HL-60 (cell line): ENCODE data around the gene EIF6.

ENCODE experiments used
- GABPA ChIP-seq: IDR thresholded peaks from 2 replicates; pipeline ENCODE4 v1.6.1; 2012; ENCODE audit warnings: low read depth
- TF ChIP-seq, protein P1 (sequence below): IDR thresholded peaks from one replicate; pipeline ENCODE4 v1.5.1; 2011; ENCODE audit warnings: low read length, control low read depth, inconsistent platforms; ENCODE audit not compliant: insufficient read depth
- TF ChIP-seq, protein P2 (sequence below): IDR thresholded peaks from 2 replicates; pipeline ENCODE4 v1.6.1; 2012; ENCODE audit warnings: low read depth; ENCODE audit not compliant: insufficient replicate concordance

DNA sequence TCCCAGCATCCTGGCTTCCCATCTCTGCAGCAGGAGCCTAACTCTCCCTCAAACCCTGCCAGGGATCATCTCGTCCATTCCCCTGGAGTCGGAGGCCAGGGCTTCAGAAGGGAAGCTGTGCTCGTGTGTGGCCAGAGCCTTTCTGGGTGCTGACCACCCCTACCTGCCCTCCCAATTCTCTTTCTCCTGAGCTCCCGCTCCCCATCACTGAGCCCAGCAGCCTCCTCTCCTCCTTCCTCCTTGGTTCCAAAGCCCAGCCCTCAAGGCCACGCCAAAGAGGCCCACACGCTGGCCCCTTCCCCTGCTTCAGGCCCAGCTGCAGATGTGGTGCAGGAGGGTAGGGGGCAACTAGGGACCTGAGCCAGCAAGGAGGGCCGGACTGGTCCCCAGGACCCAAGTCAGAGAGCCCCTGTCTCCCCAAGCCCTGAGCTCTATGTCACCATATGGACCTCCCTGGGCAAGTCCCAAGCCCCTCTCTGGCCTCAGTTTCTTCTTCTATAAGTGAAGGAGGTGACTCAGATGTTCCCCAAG lies 6.4 kb upstream of the EIF6 start:
- TF ChIP-seq, protein P1, sequence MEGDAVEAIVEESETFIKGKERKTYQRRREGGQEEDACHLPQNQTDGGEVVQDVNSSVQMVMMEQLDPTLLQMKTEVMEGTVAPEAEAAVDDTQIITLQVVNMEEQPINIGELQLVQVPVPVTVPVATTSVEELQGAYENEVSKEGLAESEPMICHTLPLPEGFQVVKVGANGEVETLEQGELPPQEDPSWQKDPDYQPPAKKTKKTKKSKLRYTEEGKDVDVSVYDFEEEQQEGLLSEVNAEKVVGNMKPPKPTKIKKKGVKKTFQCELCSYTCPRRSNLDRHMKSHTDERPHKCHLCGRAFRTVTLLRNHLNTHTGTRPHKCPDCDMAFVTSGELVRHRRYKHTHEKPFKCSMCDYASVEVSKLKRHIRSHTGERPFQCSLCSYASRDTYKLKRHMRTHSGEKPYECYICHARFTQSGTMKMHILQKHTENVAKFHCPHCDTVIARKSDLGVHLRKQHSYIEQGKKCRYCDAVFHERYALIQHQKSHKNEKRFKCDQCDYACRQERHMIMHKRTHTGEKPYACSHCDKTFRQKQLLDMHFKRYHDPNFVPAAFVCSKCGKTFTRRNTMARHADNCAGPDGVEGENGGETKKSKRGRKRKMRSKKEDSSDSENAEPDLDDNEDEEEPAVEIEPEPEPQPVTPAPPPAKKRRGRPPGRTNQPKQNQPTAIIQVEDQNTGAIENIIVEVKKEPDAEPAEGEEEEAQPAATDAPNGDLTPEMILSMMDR: no peak
- no peak for TF ChIP-seq GABPA
- TF ChIP-seq, protein P2, sequence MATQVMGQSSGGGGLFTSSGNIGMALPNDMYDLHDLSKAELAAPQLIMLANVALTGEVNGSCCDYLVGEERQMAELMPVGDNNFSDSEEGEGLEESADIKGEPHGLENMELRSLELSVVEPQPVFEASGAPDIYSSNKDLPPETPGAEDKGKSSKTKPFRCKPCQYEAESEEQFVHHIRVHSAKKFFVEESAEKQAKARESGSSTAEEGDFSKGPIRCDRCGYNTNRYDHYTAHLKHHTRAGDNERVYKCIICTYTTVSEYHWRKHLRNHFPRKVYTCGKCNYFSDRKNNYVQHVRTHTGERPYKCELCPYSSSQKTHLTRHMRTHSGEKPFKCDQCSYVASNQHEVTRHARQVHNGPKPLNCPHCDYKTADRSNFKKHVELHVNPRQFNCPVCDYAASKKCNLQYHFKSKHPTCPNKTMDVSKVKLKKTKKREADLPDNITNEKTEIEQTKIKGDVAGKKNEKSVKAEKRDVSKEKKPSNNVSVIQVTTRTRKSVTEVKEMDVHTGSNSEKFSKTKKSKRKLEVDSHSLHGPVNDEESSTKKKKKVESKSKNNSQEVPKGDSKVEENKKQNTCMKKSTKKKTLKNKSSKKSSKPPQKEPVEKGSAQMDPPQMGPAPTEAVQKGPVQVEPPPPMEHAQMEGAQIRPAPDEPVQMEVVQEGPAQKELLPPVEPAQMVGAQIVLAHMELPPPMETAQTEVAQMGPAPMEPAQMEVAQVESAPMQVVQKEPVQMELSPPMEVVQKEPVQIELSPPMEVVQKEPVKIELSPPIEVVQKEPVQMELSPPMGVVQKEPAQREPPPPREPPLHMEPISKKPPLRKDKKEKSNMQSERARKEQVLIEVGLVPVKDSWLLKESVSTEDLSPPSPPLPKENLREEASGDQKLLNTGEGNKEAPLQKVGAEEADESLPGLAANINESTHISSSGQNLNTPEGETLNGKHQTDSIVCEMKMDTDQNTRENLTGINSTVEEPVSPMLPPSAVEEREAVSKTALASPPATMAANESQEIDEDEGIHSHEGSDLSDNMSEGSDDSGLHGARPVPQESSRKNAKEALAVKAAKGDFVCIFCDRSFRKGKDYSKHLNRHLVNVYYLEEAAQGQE: no peak
